ENCODE data around the gene DNAJB11. TPM values are rescaled to one million over a fixed set of nuclear protein-coding genes. Genes with fewer than 3 reads are reported as not detected.
"Not testable (repeated sequence)": the region's sequence is repeated elsewhere in the genome, so short reads cannot be mapped to it uniquely, and the experiment has no call there.

The DNAJB11 gene
- polyA plus RNA-seq, 1 experiment = 56.2 TPM

DNA sequence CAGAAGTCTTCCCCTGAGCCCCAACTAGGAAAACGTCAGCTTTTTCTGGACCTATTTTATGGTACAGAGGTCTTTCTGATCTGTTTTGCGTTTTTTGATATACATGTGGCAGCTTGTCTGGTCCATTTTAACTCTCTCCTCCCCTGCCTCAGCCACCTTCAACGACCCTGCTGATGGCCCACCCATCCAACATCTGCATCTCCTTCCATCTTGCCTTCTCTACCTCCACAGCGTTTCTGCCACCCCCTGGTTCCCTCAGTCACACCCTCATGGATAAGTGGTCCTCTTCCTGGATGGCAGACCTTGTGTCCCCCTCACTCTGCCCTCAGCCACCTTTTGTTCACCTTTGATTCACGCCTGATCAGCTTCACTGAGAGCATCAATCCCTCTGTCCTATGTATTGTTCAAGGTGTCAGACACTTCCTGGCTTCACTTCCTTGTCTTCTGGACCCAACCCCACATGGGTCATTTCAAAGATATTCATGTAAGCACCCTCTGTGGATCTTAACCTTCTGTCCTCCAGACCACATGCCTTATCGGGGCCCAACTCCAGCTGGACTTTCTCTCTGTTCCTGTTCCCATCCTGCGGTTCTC, 55.8 kb downstream of the DNAJB11 start:
- TF ChIP-seq CTCF (IDR thresholded peaks at IDR 0.05; ENCODE audit: low read depth, low read length) = no peak
- no peak overlapping the region for H3K27ac ChIP-seq (ENCODE audit: low read depth, low read length)
- ChIA-PET POLR2A (no interaction called here), CTCF (interaction anchor here (2.0 to 5.5 kb wide), 2 partner anchors 9 to 12 kb away, joined by 16 to 36 read pairs; no protein-coding TSS in a partner anchor)
- no peaks in the 10 kb centered on the region for H3K9me3 ChIP-seq (ENCODE audit: control insufficient read depth, insufficient read depth, low read length)
- H3K27me3 ChIP-seq (ENCODE audit: control insufficient read depth, insufficient read depth, low read length) = peaks cover 3% of the 10 kb centered on the region
- DNase-seq (ENCODE audit: low read depth, low spot score) = no peak
- no peak overlapping the region for H3K4me3 ChIP-seq (ENCODE audit: low read depth, low read length)

- no peak for TF ChIP-seq CTCF (IDR thresholded peaks at IDR 0.05; ENCODE audit: low read depth, low read length)
- no peak overlapping the region for H3K27ac ChIP-seq (ENCODE audit: low read depth, low read length)
- POLR2A ChIA-PET = no interaction called here
- H3K4me3 ChIP-seq (ENCODE audit: low read depth, low read length) = no peak overlapping the region
- H3K9me3 ChIP-seq (ENCODE audit: control insufficient read depth, insufficient read depth, low read length) = no peaks in the 10 kb centered on the region
- H3K27me3 ChIP-seq (ENCODE audit: control insufficient read depth, insufficient read depth, low read length) = peaks cover 3% of the 10 kb centered on the region
- CTCF ChIA-PET = interaction anchor here (5.5 kb wide), 1 partner anchor 13 kb away, joined by 36 read pairs; no protein-coding TSS in a partner anchor
- no peak for DNase-seq (ENCODE audit: low read depth, low spot score)
Observed at GRCh38 chr3:186627852-186628414, 57.4 kb downstream of the DNAJB11 start.

DNA sequence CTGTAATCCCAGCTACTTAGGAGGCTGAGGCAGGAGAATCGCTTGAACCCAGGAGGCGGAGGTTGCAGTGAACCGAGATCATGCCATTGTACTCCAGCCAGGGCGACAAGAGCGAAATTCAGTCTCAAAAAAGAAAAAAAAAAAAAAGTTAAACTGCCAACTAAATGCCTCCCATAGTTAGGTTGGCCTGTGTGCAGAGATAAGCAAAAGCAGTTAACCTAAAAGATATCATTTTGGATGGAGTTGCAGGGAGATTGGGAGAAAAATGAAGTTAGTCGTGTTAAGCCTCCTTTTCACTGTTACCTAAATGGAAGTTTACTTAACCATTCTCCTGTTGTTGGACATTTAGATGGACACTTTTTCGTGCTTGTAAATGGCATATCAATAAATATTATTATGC, 58.2 kb downstream of the DNAJB11 start:
- ChIA-PET CTCF (interaction anchor here (5.1 kb wide), 1 partner anchor 13 kb away, joined by 43 read pairs; no protein-coding TSS in a partner anchor), POLR2A (no interaction called here)
- no peak for TF ChIP-seq CTCF (IDR thresholded peaks at IDR 0.05; ENCODE audit: low read depth, low read length)
- no peak overlapping the region for H3K4me3 ChIP-seq (ENCODE audit: low read depth, low read length)
- no peak for DNase-seq (ENCODE audit: low read depth, low spot score)
- peaks cover 3% of the 10 kb centered on the region for H3K27me3 ChIP-seq (ENCODE audit: control insufficient read depth, insufficient read depth, low read length)
- no peak overlapping the region for H3K27ac ChIP-seq (ENCODE audit: low read depth, low read length)
- no peaks in the 10 kb centered on the region for H3K9me3 ChIP-seq (ENCODE audit: control insufficient read depth, insufficient read depth, low read length)

DNA sequence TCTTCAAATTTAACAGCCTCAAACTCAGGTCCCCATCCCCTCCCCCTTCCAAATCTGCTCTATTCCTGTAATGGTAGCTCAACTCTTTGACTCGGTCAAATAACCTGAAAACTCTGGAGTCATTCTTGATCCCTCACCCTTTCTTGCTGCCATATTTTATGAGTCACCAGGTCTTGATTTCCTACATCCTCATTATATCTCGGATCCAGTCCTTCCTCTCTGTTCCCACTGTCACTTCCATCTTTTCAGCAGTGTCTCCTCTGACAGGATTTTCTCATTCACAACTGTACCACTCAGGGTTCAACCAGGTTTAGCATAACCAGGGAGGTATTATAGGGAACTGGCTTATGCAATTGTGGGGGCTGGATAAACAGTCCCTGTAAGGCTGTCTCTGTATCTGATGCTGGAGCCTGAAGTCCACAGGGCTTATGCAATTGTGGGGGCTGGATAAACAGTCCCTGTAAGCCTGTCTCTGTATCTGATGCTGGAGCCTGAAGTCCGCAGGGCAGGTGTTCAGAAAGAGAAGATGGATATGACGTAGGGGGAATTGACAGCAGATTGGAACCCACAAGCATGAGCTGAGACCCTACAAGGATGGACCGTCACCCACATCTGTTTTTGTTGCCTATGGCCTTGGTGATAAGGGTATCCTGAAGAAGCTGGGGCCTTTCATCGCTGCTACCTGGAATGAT, 60.6 kb downstream of the DNAJB11 start:
- no peaks in the 10 kb centered on the region for H3K27me3 ChIP-seq (ENCODE audit: control insufficient read depth, insufficient read depth, low read length)
- H3K9me3 ChIP-seq (ENCODE audit: control insufficient read depth, insufficient read depth, low read length) = no peaks in the 10 kb centered on the region
- no peak for DNase-seq (ENCODE audit: low read depth, low spot score)
- TF ChIP-seq CTCF (IDR thresholded peaks at IDR 0.05; ENCODE audit: low read depth, low read length) = no peak
- POLR2A ChIA-PET = no interaction called here
- CTCF ChIA-PET = interaction anchor here (5.1 kb wide), 1 partner anchor 15 kb away, joined by 43 read pairs; no protein-coding TSS in a partner anchor
- no peak overlapping the region for H3K27ac ChIP-seq (ENCODE audit: low read depth, low read length)
- no peak overlapping the region for H3K4me3 ChIP-seq (ENCODE audit: low read depth, low read length)

DNA sequence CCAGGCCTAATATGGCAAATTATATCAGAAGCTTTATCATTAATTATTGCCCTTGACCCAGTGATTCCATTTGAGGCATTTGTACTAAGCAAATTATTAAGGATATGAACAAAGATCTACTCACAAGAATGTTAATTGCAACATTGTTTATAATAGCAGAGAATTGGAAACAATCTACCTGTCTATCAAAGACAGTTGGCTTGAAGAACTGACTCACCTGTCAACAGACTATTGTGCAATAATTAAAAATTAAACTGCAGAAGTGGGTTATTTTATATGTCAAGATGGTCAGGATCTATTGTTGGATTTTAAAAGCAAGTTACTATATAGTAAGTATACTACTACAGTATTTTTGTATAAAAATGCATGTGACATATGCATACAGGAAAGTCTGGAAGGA, 63.0 kb downstream of the DNAJB11 start:
- no peak for TF ChIP-seq CTCF (IDR thresholded peaks at IDR 0.05; ENCODE audit: low read depth, low read length)
- ChIA-PET CTCF (interaction anchor here (5.1 kb wide), 1 partner anchor 18 kb away, joined by 43 read pairs; no protein-coding TSS in a partner anchor), POLR2A (no interaction called here)
- H3K4me3 ChIP-seq (ENCODE audit: low read depth, low read length) = no peak overlapping the region
- no peak for DNase-seq (ENCODE audit: low read depth, low spot score)
- H3K9me3 ChIP-seq (ENCODE audit: control insufficient read depth, insufficient read depth, low read length) = no peaks in the 10 kb centered on the region
- H3K27ac ChIP-seq (ENCODE audit: low read depth, low read length) = no peak overlapping the region
- H3K27me3 ChIP-seq (ENCODE audit: control insufficient read depth, insufficient read depth, low read length) = no peaks in the 10 kb centered on the region

- POLR2A ChIA-PET = interaction anchor here (1.5 kb wide), 1 partner anchor 149 kb away, joined by 5 read pairs; the partner anchor contains the start of gene EIF4A2
- CTCF ChIA-PET = interaction anchor here (1.2 kb wide), 1 partner anchor 20 kb away, joined by 4 read pairs; no protein-coding TSS in a partner anchor
- not testable (repeated sequence) for H3K9me3 ChIP-seq (ENCODE audit: control insufficient read depth, insufficient read depth, low read length); DNase-seq (ENCODE audit: low read depth, low spot score); H3K4me3 ChIP-seq (ENCODE audit: low read depth, low read length); H3K27me3 ChIP-seq (ENCODE audit: control insufficient read depth, insufficient read depth, low read length); H3K27ac ChIP-seq (ENCODE audit: low read depth, low read length)
Observed at GRCh38 chr3:186634207-186634606, 63.7 kb downstream of the DNAJB11 start.

Data from AG04450 (cell line).